ENCODE data around the gene PRDM11. TPM values are rescaled to one million over a fixed set of nuclear protein-coding genes. Genes with fewer than 3 reads are reported as not detected.

PRDM11 gene
- total RNA-seq, 1 donor from 2014 or later = 15.2 TPM

DNA sequence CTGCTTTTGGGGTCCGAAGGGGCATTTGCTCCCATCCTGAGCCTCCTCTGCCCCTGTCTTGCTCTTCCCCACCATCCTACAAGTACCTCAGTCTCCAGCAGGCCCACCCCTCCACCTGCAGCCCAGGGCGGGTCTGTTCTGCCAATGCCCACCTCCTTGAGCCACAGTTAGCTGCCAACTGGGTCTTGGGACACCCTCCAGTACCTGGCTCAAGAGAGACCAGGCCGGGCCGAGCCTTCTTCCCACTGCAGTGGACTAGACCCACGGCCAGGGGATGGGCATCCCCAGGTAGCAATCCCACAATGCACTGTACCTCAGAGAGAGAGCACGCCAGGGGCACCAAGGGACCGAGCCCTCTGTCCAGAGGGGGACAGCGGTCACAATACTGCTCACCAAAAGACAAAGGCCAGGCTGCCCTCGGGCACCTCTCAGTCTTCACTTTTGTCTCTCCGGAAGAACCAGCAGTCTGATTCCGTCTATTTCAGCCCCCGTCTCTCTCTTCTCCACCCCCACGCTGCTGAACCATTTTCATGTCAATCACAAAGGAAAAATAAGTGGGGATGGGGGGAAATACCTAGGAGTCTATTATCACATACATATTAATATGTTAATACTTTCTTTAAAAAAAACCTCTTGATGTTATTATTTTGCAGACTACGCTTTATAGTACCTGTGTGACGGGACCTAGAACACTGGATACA lies 88.0 kb downstream of the PRDM11 start:
- Histone ChIP-seq H3K36me3 (no peaks in the 10 kb centered on the region), H3K27me3 (no peaks in the 10 kb centered on the region), H3K4me1 (no peaks in the 10 kb centered on the region), H3K4me3 (no peak overlapping the region), H3K27ac (no peak overlapping the region), H3K9me3 (no peaks in the 10 kb centered on the region)
- no peak for DNase-seq (ENCODE audit: extremely low spot score in 2 of 2)
- TF ChIP-seq POLR2AphosphoS5 (IDR thresholded peaks at IDR 0.05; ENCODE audit: insufficient read depth in 1 of 2, low read depth in 1 of 2) = no peak
- TF ChIP-seq, protein P1, sequence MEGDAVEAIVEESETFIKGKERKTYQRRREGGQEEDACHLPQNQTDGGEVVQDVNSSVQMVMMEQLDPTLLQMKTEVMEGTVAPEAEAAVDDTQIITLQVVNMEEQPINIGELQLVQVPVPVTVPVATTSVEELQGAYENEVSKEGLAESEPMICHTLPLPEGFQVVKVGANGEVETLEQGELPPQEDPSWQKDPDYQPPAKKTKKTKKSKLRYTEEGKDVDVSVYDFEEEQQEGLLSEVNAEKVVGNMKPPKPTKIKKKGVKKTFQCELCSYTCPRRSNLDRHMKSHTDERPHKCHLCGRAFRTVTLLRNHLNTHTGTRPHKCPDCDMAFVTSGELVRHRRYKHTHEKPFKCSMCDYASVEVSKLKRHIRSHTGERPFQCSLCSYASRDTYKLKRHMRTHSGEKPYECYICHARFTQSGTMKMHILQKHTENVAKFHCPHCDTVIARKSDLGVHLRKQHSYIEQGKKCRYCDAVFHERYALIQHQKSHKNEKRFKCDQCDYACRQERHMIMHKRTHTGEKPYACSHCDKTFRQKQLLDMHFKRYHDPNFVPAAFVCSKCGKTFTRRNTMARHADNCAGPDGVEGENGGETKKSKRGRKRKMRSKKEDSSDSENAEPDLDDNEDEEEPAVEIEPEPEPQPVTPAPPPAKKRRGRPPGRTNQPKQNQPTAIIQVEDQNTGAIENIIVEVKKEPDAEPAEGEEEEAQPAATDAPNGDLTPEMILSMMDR (IDR thresholded peaks at IDR 0.05) = no peak
- no peak for TF ChIP-seq POLR2A (IDR thresholded peaks at IDR 0.05)
- intact Hi-C loops (cut with DNase I) = no loop called here

DNA sequence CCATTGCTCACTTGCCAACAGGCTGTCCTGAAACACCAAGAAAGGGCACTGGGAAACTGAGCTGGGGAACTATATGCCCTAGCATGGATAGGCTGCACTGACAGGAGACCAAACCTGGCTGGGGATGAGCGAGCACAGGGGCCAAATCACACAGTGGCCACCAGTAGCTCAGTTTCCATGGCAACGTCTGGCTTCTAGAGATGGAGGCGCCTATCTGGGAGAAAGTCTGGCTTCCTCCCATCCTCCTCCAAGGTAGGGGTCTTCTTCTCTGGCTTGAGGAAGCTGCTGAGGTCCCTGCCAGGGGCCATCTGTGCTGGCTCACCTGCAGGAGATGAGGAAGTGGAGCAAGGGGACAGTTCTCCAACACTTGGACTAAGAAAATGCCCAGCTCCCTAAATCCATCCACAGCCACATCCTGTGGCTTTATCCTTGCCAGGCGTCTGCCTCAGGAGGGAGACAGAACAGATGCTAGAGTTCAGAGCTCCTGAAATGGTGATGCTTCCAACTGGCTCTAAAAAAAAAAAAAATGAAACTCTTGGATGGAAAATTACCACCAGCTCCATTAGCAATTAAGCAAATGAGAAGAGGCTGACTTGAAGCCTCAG lies 91.4 kb downstream of the PRDM11 start:
- no peak overlapping the region for H3K27ac ChIP-seq
- intact Hi-C loops (cut with DNase I) = no loop called here

DNA sequence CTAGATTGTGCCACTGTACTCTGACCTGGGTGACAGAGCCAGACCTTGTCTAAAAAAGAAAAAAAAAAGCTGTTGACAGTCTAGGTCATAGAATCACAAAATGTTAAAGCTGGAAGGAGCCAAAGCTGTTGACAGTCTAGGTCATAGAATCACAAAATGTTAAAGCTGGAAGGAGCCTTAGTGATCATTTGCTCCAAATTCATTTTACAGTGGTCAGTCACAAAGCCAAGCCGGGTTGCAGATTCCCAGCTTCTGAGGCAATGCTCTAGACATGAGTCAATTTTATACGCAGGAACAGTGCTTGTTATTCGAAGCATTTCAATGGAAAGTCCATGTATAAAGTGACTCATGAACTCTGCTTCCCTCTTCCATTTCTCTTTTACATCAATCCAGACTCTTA lies 92.3 kb downstream of the PRDM11 start:
- H3K4me1 ChIP-seq = no peaks in the 10 kb centered on the region
- H3K27me3 ChIP-seq = no peaks in the 10 kb centered on the region
- intact Hi-C loops (cut with DNase I) = no loop called here
- TF ChIP-seq POLR2AphosphoS5 (IDR thresholded peaks at IDR 0.05; ENCODE audit: insufficient read depth in 1 of 2, low read depth in 1 of 2) (no peak), POLR2A (IDR thresholded peaks at IDR 0.05) (no peak)
- TF ChIP-seq, protein P1 (IDR thresholded peaks at IDR 0.05) = no peak
- H3K9me3 ChIP-seq = no peaks in the 10 kb centered on the region
- DNase-seq (ENCODE audit: extremely low spot score in 2 of 2) = no peak
- H3K4me3 ChIP-seq = no peak overlapping the region
- no peak overlapping the region for H3K27ac ChIP-seq
- H3K36me3 ChIP-seq = no peaks in the 10 kb centered on the region

More for the DNA sequence above, 91.4 kb downstream of the PRDM11 start:
- no peak for TF ChIP-seq POLR2A (IDR thresholded peaks at IDR 0.05)
- TF ChIP-seq, protein P1 (IDR thresholded peaks at IDR 0.05) = no peak
- no peak for TF ChIP-seq POLR2AphosphoS5 (IDR thresholded peaks at IDR 0.05; ENCODE audit: insufficient read depth in 1 of 2, low read depth in 1 of 2)
- DNase-seq (ENCODE audit: extremely low spot score in 2 of 2) = no peak
- no peaks in the 10 kb centered on the region for H3K27me3 ChIP-seq
- H3K9me3 ChIP-seq = no peaks in the 10 kb centered on the region
- no peaks in the 10 kb centered on the region for H3K4me1 ChIP-seq
- H3K4me3 ChIP-seq = no peak overlapping the region
- no peaks in the 10 kb centered on the region for H3K36me3 ChIP-seq

DNA sequence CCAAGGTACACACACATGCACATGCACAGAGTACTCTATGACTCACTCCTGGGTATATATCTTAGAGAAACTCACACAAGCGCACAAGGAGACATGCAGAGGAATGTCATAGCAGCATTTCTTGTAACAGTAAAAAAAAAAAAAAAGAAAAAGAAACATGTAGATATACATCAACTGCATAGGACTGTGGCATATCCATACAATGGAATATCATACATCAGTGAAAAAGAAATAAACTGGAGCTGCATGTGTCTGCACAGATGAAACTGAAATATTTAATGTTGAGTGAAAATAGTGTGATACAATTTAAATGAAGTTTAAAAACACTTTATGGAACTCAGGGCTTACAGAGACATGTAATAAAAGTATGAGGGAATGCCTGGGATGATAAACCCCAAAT lies 93.3 kb downstream of the PRDM11 start:
- intact Hi-C loops (cut with DNase I) = no loop called here
- H3K9me3 ChIP-seq = no peaks in the 10 kb centered on the region
- TF ChIP-seq POLR2AphosphoS5 (IDR thresholded peaks at IDR 0.05; ENCODE audit: insufficient read depth in 1 of 2, low read depth in 1 of 2) (no peak), POLR2A (IDR thresholded peaks at IDR 0.05) (no peak)
- TF ChIP-seq, protein P1 (IDR thresholded peaks at IDR 0.05) = no peak
- no peaks in the 10 kb centered on the region for H3K36me3 ChIP-seq
- no peak overlapping the region for H3K27ac ChIP-seq
- H3K27me3 ChIP-seq = no peaks in the 10 kb centered on the region
- DNase-seq (ENCODE audit: extremely low spot score in 2 of 2) = no peak
- H3K4me3 ChIP-seq = no peak overlapping the region
- no peaks in the 10 kb centered on the region for H3K4me1 ChIP-seq

DNA sequence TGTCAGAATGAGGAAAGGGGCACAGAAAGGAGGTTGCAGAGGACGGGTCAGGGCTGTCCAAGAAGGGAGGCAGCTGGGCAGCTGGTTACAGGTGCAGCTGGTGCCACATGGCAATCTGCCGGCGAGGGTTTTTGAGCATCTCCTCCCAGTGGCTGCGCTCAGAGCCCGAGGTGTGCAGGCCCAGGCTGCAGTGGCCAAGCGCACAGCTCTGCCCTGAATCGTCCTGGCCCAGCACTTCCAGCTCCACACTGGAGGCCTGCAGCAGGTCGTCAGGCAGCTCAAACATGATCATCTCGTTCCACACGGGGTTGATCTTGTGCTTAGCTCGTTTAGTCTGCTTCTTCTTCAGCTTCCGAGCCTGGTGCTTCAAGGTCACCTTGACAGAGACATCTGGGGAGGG lies 97.5 kb downstream of the PRDM11 start:
- DNase-seq (ENCODE audit: extremely low spot score in 2 of 2) = no peak
- H3K27ac ChIP-seq = no peak overlapping the region
- TF ChIP-seq POLR2A (IDR thresholded peaks at IDR 0.05) (no peak), POLR2AphosphoS5 (IDR thresholded peaks at IDR 0.05; ENCODE audit: insufficient read depth in 1 of 2, low read depth in 1 of 2) (no peak)
- TF ChIP-seq, protein P1 (IDR thresholded peaks at IDR 0.05) = no peak
- intact Hi-C loops (cut with DNase I) = no loop called here
- no peak overlapping the region for H3K4me3 ChIP-seq
- no peaks in the 10 kb centered on the region for H3K27me3 ChIP-seq
- no peaks in the 10 kb centered on the region for H3K9me3 ChIP-seq
- H3K36me3 ChIP-seq = no peaks in the 10 kb centered on the region
- no peaks in the 10 kb centered on the region for H3K4me1 ChIP-seq

Measured in vagina (tissue), 2 donors.